ENCODE data around the gene MYLK. TPM values are rescaled to one million over a fixed set of nuclear protein-coding genes. Genes with fewer than 3 reads are reported as not detected.

The MYLK gene
- total RNA-seq, 1 donor, result 11.3 TPM

DNA sequence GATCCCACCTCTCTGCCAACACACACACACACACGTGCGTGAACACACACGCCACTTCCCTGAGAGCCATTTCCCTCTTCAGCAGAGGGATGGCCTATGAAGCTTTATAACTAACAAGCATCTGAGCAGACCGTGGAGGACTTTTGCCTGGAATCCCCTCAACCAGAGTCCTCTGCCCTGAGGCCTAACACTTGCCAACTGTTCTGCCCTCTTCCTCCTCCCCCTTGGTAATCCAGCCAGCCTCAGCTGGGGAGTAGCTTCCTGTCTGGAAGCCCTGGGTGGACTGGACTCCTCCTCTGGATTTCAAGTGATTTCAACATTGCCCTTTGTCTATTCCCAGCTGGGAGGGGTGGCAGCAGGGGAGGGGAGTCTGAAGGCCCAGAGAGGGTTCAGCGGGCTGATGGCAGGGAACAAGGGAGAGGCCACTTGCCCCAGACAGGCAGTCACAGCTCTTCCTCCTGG lies 230.9 kb downstream of the MYLK start:
- no peak for DNase-seq (ENCODE audit: low read depth in 2 of 3, low spot score in 2 of 3)

DNA sequence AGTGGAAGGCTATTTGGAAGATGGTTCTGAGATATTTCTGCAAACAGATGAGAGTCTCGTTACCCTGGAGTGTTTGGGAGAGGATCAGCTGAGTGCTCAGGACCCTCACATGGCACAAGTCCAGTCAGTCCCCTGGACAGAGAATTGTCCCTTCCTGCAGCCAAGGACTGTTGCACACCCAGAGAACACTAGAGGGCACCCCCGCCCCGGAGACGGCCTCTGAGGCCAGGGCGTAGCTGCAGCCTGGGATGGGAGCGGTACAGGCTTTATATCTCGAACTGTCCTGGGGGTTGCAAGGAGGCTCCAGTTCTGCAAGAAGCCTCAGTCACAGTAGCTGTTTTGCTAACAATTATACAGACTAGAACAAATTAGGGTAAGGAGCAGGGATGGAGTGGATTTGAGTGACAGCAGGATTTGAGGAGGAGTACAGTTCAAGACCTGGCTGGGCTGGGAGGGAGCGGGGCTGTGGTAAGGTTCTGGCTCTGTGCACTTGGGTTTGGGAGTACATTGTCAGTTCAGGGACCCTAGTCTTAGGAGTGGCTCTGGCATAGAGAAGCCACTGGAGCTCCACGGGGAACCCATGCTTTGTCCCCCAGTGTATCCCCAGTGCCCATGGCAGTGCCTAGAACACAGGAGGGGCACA lies 231.7 kb downstream of the MYLK start:
- peak in 2 of 3 donors; percentile 51 to 78 for DNase-seq (ENCODE audit: low read depth in 2 of 3, low spot score in 2 of 3)

GRCh38 chr3:123651449-123652341 lies 232.4 kb downstream of the MYLK start:
- DNase-seq (ENCODE audit: low read depth in 2 of 3, low spot score in 2 of 3), result peak in 1 of 3 donors; percentile 19

DNA sequence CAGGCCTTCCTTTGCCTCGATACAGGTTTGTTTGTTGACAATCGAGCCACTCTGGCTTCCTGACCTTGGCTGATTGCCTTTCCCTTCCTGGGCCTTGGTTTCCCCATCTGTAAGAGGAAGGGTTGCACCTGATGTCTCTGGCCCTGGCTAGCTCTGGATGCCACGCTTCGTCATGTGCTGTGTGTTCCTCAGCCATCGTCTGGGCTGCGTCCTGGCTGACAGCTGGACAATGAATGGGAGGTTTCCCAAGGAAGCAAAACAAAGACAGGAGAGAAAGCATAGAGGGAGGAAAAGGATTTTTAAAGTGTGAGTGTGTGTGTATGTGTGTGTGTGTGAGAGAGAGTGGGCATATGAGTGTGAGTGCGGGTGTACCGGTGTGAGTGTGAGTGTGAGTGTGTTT lies 234.0 kb downstream of the MYLK start:
- no peak for DNase-seq (ENCODE audit: low read depth in 2 of 3, low spot score in 2 of 3)

DNA sequence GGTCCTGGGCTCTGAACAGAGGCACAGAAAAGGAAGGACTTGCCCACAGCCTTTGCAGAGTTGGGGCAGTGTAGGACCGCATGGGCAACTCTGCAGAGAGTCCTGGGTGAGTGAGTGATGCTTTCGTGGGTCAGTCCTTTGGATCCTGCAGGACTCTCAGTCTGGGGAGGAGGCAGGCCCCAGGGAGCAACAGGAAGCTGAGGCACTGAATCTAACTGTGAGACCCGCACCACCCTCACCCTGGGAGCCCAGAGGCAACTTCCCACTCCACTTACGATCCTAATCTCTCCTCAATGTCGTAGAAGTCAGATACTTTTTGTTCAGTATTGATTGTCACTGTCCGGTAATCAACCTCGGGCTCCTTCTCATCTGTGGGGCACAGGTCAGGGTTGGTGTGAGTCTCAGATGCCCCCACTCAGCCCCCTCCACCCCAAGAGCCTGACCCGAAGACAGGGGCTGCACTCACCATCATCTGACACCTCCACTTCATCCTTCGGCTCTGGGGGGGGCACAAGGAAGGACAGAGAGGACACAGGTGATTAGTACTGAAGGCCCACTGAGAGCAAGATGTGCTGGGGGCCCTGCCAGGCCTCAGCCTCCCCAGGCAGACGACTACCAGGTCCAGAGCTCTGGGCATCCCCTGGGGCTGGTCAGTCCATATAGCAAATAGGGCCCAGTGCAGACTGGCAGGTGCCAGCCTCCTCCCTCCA lies 235.3 kb downstream of the MYLK start:
- DNase-seq (ENCODE audit: low read depth in 2 of 3, low spot score in 2 of 3), result no peak

DNA sequence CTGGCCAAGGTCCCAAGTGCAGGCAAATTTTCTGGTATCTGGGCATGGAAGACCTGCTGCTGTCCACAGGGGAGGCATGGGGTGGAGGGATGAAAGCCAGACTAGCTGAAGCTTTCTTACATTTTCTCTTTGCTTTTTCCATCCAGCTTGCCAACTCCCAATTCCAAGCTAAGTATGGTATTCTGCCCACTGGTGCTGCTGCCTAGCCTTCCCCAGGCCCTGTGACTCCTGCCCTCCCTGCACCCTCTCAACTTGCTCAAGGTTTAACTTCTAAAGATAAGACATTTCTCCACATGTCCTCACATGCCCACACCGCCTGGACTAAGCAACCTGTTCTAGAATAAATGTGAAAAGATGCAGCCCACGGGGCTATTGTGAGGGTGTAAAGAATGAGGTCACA lies 239.8 kb downstream of the MYLK start:
- no peak for DNase-seq (ENCODE audit: low read depth in 2 of 3, low spot score in 2 of 3)

DNA sequence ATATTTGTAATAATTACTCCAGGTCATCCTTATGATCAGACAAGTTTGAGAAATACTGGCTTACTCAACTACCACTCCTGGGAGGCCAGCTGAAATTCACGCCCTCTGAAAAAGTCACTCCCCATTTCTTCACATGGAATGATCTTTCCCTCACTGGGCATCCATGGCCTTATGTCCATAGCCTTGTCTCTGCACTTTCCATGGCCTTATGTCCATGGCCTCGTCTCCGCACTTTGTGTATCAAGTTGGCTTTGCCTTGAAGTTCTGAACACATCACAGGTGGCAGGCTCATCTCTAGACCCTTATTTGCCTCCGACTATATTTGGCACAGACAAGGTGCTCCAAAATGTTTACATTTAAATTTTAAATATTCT lies 241.2 kb downstream of the MYLK start:
- no peak for DNase-seq (ENCODE audit: low read depth in 2 of 3, low spot score in 2 of 3)

- peak in 2 of 3 donors; percentile 85 to 87 for DNase-seq (ENCODE audit: low read depth in 2 of 3, low spot score in 2 of 3)
Observed at GRCh38 chr3:123642182-123642956, 241.8 kb downstream of the MYLK start.

- no peak for DNase-seq (ENCODE audit: low read depth in 2 of 3, low spot score in 2 of 3)
Observed at GRCh38 chr3:123641505-123641904, 242.6 kb downstream of the MYLK start.

DNA sequence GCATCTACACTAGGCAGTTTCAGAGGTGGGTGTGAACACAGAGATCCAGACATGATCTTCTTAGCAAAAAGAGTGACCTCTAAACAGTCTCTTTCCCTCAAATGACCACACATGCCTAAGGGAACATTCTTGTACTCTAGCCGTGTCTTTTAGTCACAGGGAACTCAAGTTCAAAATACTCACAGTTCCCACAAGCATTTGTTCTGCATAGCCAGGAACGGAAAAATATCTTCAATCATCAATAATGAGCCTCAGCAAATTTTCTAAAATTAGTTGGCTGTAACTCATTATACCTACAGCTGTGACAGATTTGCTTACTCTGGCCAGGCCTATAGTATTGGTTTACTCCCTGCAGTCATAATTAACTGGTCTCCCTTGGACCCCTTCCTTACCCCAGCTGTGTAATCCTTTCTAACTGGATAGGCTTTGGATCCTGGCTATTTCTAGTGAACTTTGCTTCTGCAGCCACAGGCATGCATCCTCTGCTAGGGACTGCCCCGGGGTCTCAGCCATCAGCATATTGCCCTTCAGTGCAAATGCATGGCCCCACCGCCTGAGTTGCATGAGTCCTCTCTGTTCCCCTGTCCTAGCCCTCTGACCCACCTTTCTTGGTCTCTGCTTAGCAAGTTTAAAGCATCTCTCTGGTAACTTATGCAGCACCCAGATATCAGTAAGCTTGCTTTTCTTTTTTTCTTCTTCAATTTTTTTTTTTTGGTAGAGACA lies 243.2 kb downstream of the MYLK start:
- no peak for DNase-seq (ENCODE audit: low read depth in 2 of 3, low spot score in 2 of 3)

DNA sequence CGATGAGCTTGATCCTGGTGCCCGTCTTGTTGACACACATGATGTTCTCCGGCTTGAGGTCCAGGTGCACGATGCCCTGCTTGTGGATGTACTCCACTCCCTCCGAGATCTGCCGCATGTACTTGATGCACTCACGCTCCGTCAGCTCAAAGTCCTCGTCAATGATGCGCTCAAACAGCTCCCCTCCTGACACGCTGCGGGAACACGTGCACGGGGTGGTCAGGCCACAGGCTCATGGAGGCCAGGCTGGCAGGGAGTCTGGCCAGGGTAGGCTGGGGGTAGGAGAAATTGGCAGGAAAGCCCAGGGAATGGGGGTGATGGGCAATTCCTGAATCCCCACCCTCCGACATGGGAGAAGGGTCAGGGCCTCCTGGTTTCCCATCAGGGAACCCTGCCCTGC lies 243.8 kb downstream of the MYLK start:
- no peak for DNase-seq (ENCODE audit: low read depth in 2 of 3, low spot score in 2 of 3)

DNA sequence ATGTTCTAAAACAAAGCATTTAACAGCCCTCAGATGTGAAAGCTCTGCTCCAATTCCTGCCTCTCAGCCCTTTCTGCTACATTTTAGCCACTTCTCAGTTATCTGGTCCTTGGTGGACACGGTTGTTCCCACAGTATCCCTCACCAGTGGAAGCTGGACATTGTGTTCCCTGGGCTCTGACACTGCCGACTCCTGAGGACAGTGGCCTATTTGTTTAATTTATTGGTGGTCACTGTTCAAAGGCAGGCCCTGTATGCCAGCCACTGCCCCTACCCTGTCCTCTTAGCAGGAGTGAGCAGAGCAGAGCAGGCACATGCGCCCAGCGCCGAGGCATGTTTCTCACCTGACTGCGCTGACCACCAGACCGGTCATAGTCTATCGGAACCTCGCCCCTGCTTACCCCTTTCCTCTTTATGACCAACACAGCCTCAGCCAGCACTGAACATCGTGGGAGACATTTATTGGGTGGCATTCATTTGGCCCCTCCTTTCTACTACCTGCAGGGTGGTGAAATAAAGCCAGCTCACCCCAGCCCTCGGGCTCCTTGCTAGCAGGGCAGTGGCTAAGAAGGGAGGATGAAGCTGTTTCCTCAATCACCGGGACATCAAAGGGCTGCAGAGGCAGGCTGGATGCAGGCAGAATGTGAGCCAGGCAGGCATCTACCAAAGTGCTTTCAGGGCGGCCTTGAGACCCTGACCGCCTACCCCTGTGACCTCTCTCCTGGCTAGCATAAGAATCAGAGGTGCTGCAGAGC lies 245.0 kb downstream of the MYLK start:
- no peak for DNase-seq (ENCODE audit: low read depth in 2 of 3, low spot score in 2 of 3)

- DNase-seq (ENCODE audit: low read depth in 2 of 3, low spot score in 2 of 3), result no peak
Observed at GRCh38 chr3:123637841-123638240, 246.3 kb downstream of the MYLK start.

DNA sequence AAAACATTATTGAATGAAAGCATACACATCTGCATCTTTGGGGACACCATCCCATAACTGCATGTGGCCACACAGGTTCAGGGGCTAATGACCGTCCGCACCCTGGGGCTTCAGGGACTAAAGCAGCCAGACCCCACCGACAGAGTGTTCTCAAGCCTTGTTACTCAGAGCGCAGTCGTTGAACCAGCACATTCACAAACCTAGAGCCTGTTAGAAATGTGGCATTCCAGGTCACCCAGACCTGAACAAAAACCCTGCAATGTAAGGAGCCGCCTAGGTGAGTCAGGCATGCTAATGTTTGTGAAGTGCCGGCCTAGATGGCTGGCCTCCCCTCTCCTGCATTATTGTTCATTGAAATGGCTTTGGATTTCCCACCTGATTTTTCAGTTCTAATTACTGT lies 247.0 kb downstream of the MYLK start:
- DNase-seq (ENCODE audit: low read depth in 2 of 3, low spot score in 2 of 3), result no peak

DNA sequence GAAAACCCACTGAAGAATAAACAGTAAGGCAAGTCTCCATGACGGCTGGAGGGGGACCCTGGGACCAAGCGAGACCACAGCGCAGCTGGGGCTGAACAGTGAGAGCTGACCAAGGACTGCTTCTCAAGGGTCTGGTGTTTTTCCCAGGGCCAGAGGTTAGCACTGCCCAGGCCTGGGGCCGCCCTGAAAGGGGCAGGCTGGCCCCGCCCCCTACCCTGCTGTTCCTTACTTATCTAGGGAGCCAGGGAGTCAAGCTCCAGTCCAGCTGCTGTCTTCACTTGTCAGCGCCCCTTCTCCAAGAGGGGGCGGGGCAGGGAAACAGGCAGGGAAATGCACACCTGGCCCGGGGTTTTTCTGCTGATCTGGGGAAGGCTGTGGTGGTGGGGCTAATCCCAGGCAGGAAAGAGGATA lies 247.7 kb downstream of the MYLK start:
- DNase-seq (ENCODE audit: low read depth in 2 of 3, low spot score in 2 of 3), result no peak

- DNase-seq (ENCODE audit: low read depth in 2 of 3, low spot score in 2 of 3), result no peak
Observed at GRCh38 chr3:123635717-123636116, 248.4 kb downstream of the MYLK start.

- DNase-seq (ENCODE audit: low read depth in 2 of 3, low spot score in 2 of 3), result no peak
Observed at GRCh38 chr3:123635217-123635616, 248.9 kb downstream of the MYLK start.

DNA sequence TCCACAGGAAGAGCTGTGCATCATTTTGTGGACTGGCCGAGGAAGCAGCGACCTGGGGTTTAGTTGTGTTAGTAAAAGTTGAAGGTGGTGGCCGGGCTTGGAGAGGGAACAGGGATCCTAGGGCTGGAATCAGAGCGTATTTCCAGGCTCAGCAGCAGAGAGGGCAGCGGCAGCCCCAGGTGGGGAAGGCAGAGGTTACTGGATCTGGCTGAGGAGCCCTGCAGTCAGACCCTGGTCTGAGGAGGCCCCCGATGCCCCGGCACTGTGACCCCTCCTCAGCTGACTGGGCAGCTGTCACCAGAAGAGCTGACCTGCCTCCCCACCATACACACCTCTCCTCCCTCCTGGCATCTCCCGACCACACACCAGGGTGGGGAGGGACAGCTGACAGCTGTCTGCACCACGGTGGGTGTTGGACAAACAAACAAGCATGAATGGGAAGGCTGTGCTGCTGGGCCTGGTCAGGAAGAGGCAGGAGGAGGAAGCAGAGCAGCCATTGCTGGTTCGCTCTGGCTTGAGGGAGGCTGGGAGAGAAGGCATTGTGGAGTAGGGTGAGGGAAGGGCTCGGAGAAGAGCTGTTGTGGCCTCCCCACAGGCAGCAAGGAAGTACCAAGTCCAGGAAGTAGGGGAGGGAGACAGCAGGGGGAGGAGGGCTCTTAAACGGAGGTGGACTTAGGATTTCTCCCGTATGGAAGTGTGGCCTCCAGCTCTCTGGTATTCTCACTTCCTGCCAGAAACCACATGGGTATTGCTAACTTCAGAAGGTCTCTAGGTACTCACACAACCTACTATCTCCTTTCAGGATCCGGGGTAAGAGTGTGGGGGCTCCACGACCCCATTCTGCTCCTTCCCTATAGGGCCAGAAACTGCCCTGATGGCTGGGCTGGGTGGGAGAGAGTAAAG lies 249.7 kb downstream of the MYLK start:
- DNase-seq (ENCODE audit: low read depth in 2 of 3, low spot score in 2 of 3), result no peak
